Measurements from ENCODE around the gene EIF3K.

GRCh38 chr19:38665950-38666662, 47.1 kb downstream of the EIF3K start:
- TF ChIP-seq GATA2 (IDR thresholded peaks at IDR 0.05; ENCODE audit: low read depth, low read length) (no peak), GATA3 (IDR thresholded peaks at IDR 0.05; ENCODE audit: low read depth, low read length) (no peak)
